Stimulated activated CD8-positive, alpha-beta memory T cell treated with anti-CD3 and anti-CD28 coated beads, Interleukin-7, amount 100 ng/mL, for 1 hour (primary cell): Measurements from ENCODE around the gene THRSP.
"Not testable (repeated sequence)": the region's sequence is repeated elsewhere in the genome, so short reads cannot be mapped to it uniquely, and the experiment has no call there.

Experiments
- DNase-seq, 2 donors: peaks; one replicate each; pipeline ENCODE4 v3.0.0-alpha.2; 2020; ENCODE audit warnings: low read depth in 2 of 2

Gene THRSP, protein sequence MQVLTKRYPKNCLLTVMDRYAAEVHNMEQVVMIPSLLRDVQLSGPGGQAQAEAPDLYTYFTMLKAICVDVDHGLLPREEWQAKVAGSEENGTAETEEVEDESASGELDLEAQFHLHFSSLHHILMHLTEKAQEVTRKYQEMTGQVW

DNA sequence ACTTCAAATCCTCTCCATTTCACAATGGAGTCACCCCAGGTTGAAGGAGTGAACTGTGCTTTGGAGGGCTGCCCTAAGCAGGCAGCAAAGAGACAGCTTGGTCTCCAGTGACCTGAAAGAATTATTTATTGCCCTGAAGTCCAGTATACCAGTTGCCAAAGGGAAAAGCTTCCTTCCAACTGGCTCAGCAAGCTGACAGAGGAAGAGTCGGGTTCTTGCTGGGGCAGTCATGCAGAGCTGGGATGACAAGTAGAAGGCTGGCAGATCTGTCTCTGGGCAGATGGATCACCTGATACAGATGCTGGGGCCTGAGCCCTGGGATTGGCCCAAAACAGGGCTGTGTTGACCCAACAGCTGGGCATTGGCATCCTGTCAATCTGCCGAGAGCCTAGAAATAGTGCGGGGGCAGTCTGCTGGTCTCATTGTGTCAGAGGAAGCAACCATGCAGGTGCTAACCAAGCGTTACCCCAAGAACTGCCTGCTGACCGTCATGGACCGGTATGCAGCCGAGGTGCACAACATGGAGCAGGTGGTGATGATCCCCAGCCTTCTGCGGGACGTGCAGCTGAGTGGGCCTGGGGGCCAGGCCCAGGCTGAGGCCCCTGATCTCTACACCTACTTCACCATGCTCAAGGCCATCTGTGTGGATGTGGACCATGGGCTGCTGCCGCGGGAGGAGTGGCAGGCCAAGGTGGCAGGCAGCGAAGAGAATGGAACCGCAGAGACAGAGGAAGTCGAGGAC, at the start of gene THRSP:
Gene THRSP (plus strand): TSS at position 422 of the 742 bp plus-strand sequence. CDS start 21 bp downstream, at position 443.
- no peak for DNase-seq

DNA sequence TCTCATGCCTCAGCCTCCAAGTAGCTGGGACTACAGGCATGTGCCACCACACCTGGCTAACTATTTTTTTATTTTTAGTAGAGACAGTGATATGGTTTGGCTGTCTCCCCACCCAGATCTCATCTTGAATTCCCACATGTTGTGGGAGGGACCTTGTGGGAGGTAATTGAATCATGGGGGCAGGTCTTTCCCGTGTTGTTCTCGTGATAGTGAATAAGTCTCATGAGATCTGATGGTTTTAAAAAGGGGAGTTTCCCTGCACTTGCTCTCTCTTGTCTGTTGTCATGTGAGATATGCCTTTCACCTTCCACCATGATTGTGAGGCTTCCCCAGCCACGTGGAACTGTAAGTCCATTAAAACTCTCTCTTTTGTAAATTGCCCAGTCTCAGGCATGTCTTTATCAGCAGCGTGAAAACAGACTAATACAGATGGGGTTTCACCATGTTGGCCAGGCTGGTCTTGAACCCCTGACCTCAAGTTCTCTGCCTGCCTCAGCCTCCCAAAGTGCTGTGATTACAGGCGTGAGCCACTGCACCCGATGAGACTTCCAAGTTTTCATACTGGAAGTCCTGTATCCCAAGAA, 48.6 kb upstream of the THRSP start:
- DNase-seq = not testable (repeated sequence)

DNA sequence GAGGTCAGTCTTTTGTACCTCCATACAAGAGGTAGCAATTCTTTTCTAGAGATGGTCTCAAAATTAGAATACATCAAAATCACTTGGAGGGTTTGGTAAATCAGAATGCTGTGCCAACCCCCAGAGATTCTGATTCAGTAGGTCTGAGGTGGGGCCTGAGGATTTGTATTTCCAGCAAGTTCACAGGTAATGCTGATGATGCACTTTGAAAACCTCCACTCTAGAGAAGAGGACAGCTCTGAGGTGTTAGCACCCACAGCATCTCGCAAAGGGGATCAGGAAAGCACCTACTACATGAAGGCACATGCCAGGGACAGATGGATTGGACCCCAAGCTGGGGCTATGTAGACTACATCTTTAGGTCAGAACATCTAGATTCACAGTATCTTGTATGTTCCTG, 47.8 kb upstream of the THRSP start:
- no peak for DNase-seq

DNA sequence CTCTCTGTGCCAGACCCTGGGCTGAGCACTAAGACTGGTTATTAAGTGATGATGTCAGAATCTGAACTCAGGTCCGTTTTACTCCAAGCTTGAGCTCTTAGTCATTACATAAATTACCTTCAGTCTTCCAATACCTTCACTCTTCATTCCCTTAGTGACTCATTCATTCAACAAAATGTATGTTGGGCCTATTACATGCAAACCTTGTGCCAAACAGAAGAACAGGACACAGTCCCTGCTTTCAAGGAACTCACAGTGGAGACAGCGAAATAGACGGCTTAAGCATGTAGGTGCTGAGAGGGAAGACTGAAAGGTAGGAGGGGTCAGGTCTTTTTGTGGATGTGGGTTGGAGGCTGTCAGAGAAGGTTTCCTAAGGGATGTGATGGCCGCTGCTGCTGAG, 43.9 kb upstream of the THRSP start:
- no peak for DNase-seq

DNA sequence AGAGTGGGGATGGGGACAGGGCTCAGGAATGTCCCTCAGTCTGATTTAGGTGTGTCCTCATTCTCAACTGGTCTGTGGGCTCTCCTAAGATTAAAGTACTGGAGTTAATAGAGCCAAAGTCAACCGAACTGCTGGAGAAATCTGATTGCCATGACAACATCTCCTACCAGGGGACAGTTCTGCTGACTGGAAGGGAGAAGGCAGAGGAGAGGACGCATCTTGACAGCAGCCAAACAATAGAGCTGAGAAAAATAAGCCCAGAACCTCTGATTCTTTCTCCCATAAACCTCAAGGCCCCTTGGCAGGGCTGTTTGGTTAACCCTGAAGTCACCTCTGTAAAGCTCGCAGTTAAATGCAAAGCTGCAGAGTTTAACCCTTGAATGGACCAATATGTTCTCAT, 43.4 kb upstream of the THRSP start:
- DNase-seq = no peak

DNA sequence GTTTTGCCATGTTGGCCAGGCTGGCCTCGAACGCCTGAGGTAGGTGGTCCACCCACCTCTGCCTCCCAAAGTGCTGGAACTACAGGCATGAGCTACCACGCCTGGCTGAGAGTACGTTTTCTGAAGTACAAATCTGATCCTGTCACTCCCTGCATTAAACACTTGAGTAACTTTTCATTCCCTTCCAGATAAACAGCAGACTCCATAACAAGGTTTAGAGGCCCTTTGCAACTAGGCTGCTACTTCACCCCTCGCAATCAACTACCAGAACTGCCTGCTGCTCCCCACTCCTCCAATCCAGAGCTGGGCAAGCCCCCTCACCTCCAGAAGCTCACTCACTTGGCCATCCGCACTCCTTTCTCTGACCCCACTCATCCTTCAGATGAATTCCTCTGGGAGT, 42.0 kb upstream of the THRSP start:
- no peak for DNase-seq

DNA sequence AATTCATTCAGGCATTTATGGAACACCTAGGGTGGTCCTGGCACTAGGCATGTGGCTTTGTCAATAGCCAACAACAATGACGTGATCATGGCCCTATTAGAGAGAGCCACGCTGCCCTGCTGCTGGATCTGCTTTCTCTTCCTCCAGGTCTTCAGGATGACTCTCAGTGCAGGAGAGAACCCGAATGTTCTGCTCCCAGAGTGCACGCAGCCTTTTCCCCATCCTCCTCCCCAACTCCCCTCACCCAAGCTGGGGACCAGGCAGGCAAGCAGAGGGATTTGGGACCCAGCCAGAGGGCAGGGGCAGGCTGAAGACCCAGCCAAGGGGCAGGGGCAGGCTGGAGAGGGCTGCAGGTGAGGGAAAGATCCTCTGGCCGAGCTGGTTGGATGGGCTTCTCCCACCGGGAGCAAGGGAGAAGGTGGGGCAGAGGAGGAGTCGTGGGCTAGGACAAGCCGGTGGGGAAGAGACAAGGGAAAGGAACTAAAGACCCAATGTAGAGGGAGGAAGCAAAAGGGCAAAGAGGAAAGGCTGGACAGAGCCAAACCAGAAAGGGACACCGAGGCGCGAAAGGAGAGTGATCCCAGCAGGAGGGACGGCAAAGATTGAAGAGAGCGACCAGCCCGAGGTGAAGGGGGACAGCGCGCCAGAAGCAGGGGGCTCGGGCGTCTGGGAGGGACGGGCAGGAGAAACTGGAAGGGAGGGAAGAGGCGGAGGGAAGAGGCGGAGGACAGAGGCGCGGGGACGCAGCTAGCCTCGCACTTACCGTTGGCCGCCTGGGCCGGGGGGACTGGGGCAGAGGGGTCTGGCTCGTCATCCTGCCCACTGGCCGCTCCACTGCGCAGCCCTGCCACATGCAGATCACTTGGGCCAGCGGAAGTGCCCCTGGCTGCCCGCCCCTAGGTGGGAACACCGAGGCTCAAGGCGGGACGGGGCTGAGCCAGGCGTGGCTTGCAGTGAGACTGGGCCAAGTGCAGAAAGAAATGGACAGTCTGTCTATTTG, 41.0 kb upstream of the THRSP start, which contains the start of gene KCTD14:
Gene KCTD14 (minus strand): TSS at position 880 of the 1,000 bp plus-strand sequence. CDS start 27 bp downstream, at position 853.
- no peak for DNase-seq

DNA sequence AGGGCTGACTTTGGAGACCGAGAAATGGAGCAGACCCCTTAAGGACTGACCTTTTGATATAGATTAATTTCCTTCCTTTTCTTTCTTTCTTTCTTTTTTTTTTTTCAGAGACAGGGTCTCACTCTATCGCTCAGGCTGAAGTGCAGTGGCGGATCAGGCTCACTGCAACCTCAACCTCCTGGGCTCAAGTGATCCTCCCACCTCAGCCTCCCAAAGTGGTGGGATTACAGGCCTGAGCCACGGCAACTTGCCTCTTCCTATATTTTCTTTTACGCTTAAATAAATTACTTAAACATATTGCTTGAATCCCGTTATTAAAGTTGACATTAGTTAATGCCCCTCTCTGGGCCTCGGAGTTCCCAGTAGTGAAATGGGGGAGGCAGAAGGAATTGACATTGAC, 40.2 kb upstream of the THRSP start:
- DNase-seq = no peak

DNA sequence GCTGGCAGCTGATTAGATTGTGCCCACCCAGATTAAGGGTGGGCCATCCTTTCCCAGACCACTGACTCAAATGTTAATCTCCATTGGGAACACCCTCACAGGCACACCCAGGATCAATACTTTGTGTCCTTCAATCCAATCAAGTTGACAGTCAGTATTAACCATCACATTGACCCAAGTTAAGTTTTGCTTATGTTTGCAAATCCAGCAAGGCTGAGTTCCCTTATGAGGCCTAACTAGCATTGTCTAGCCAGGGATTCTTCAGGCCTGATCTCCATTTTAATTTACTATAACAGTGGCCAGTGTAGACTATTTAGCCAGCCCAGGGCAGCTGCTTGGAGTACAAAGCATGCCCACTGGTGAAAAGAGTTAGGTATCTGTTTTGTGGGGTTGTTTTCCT, 38.3 kb upstream of the THRSP start:
- DNase-seq = no peak

DNA sequence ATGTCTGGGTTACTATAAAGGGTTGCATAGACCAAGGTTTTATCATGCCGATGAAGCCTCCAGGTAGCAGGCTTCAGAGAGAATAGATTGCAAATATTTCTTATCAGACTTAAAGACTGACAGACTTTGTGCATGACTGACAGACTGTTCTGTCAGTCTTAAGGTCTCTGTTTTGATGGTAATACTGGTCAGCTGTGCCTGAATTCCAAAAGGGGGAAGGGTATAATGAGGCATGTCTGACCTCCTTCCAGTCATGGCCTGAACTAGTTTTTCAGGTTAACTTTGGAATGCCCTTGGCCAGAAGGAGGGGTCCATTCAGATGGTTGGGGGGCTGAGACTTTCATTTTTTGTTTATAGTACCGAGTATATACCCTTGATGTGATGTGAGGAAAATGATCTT, 35.9 kb upstream of the THRSP start:
- DNase-seq = no peak

DNA sequence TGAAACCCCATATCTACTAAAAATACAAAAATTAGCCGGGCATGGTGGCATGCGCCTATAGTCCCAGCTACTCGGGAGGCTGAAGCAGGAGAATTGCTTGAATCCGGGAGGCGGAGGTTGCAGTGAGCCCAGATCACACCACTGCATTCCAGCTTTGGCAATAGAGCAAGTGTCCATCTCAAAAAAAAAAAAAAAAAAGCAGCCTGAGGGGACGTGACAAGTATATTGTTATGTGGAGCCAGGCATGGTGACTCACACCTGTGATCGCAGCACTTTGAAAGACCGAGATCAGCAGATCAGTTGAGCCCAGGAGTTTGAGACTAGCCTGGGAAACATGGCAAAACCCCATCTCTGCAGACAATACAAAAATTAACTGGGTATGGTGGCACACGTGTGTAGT, 35.2 kb upstream of the THRSP start:
- DNase-seq = not testable (repeated sequence)

DNA sequence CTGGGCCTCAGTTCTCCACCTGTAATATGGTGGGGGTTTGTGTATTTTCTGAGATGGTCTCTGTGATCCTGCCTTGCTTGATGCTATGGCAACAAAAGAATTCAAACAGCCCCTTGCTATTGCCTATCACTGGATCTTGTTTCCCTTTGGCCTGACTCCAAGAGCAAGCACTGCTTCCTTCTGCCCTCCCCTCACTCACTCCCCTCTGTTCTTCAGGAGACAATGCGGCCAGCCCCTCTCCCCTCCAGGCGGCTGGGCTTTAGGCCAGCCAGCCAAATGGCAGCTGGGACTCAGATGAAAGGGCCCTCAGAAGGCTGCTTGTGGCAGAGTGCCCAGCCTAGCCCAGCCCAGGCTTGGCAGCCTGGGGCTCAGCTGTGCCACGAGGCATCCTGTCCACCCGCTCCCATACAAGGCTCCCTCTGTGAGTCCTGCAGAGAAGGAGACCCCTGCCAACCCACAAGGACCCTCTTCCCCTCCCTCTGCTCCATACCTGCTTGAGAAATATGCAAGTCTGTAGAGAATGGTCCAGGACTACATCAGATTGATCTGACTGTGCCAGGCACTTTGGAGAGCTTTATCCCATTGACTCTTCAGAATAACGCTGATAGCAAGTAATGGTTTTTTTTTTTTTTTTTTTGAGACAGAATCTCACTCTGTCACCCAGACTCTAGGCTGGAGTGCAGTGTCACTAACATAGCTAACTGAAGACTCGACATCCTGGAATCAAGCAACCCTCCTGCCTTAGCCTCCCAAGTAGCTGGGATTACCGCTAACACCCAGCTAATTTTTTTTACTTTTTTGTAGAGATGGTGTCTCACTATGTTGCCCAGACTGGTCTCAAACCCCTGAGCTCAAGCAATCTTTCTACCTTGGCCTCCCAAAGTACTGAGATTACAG, 33.0 kb upstream of the THRSP start:
- no peak for DNase-seq

DNA sequence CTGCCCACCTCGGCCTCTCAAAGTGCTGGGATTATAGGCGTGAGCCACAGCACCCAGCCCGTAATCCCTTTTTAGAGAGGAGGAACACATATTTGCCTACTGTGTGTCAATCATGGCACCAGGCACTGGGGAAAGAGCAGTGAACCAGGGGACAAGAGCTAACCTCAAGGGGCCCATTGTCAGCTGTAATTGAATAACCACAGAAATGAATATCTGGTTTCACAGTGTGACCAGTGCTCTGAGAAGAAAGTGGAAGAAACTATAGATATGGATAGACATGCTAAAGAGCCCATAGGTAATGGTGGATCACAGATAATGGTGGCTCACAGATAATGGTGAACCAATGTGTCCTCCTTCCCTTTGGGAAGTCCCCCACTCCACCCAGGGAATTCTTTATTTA, 32.0 kb upstream of the THRSP start:
- DNase-seq = no peak

DNA sequence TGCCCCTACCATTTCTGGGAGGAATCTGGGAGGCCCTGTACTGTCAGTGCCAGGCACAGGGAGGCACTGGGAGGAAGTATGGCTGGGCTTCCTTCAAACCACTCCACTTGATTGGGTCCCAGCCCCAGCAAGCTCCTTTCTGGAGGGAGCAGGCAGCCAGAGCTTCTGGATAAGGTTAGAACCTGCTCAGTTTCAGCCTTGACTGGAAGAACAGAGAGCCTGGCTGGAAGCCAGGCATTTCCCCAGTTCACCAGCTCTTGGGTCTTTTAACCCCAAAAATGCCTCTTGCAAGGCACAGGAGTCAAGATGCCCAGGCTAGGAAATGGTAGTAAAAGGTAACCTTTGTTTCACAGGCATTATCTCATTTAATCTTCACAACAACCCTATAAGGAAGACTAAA, 31.6 kb upstream of the THRSP start:
- DNase-seq = no peak

DNA sequence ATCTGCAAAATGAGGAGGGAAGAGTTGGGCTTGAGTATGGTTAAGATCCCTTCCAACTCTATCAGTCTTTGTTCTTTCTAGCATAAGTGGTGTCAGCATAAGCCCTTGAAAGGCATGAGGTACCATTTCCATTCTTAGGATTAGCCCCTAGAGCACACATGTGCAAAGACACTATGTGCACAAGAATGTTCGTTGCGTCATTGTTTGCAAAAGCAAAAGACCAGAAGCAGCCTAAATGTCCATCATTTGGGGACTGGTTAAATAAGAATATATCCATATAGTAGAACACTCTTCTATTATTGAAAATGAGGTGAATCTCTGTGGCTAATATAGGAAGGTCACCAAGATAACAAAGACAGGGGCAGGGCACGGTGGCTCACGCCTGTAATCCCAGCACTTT, 30.6 kb upstream of the THRSP start:
- no peak for DNase-seq

DNA sequence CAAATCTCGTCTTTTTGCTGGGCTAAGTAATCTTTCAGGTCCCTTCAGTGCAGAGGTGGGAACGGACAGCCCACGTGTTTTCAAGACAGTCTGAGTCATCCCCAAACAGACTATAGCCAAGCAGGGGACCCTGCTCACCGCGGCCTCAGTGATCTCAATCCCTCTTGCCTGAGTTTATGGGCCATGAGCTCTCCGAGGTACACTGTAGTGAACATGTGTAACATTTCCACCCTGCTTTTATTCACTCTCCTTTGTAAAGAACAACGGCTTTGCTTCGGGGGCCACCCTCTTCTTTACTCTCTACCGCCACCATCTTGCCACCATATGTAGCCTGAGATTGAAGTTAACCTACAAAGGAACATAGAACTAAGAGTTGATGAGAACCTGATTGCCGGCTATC, 29.0 kb upstream of the THRSP start:
- no peak for DNase-seq

DNA sequence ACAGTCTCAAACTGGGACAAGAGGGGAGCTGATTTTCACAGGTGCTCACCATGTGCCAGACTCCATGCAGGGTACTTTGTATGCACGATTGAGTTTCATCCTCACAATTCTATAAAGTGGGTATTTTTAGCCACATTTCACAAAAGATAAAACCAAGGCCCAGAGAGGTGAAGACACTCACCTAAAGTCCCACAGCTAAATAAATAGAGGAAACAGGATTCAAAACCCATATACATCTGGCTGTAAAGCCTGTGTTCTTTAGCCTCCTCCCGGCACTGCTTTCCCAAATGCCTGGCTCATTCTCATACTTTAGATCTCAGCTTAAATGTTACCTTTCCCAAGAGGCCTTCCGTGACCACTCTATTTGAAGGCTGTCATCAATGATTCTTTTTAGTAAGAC, 27.3 kb upstream of the THRSP start:
- no peak for DNase-seq

DNA sequence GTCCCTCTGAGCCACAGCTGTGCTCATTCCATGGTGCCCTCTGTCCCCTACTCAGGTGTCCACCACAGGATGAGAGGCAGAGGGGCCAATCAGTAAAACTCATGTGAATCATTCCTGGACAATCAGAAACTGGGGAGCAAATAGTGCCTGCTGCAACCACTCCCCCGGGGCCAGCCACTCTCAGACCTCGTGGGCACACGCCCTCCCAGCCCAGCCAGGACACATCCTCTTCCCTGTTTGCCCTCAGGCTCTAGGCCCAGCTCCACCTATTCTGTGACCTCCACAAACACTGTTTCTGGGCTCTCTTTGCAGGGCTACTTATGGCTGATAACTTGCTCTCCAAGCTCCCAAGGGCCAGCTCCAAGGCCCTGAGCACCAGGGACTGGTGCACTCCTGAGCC, 26.6 kb upstream of the THRSP start:
- DNase-seq = no peak

DNA sequence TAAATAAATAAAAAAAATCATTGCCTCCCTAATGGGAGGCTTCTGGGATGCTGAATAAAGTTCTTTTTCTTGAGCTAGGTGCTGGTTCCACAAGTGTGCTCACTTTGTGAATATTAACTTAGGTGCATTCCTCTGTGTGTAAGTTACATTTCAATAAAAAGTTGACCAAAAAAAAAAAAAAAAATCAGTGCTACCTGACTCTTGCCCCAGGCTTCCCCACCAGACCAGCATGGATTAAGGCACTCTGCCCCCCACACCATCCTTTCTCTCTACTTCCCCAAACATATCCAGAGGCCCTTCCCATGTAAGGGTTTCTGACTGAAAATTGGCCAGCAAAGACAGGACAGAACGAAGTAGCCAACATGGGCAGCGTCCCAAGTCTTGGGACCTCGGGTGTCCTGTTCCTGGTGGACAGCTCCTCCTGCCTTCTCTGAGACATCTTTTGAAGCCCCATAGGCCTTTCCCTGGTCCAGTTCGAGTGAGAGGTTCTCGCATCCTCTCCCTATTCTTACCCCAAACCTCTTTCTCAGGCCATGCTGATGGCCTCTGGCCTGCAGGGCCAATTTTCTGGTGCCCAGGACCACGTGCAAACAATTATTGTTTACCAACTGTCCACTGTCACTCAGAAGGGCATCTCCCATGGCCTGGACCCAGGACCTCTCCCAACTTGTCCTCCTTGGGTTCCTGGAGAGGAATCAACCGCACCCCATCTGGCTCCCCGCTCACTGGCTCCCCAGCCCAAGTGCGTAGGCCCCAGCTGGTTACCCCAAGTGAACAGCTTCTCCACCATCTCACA, 25.6 kb upstream of the THRSP start:
- no peak for DNase-seq

DNA sequence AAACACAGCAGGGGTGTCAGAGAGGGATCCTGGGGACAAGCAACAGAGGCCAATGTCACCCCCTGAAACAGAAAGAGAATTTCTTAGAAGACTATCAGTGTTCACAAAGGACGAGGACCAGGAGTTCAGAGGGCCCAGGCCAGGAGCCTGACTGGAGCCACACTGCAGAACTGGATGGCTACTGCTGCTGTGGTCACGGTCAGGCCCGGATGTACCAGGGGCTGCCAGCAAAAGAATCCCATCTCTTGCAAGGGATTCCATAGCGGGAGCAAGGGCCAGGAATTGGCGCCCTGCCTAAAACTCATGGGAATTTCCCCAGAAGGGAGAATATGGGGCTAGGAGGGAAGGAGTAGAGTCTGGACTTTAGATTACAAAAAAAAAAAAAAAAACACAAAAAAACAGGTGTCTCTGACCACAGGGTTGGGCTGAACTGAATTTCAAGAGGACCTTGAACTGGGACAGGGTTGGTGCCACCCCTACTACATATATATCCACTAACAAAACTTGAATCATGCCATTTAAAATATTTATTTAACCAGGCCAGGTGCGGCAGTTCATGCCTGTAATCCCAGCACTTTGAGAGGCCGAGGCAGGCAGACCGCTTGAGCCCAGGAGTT, 24.9 kb upstream of the THRSP start:
- no peak for DNase-seq
